ENCODE data around the gene ZBTB7C.

ZBTB7C gene

GRCh38 chr18:48359626-48360025, 49.6 kb downstream of the ZBTB7C start:
- no peak for DNase-seq (ENCODE audit: low read depth, low spot score)
- no peak for TF ChIP-seq CTCF (IDR thresholded peaks at IDR 0.05; ENCODE audit: low read depth, low read length)
- in situ Hi-C loops (cut with HindIII; ENCODE audit: low sequenced_read_pairs): no loop called here
- H3K4me3 ChIP-seq (ENCODE audit: low read depth, low read length): no peak overlapping the region

- no peak for DNase-seq (ENCODE audit: low read depth, low spot score)
- no peak for TF ChIP-seq CTCF (IDR thresholded peaks at IDR 0.05; ENCODE audit: low read depth, low read length)
- in situ Hi-C loops (cut with HindIII; ENCODE audit: low sequenced_read_pairs): no loop called here
- no peak overlapping the region for H3K4me3 ChIP-seq (ENCODE audit: low read depth, low read length)
These were observed 50.3 kb downstream of the ZBTB7C start for GRCh38 chr18:48358868-48359267.

- in situ Hi-C loops (cut with HindIII; ENCODE audit: low sequenced_read_pairs): no loop called here
- no peak overlapping the region for H3K4me3 ChIP-seq (ENCODE audit: low read depth, low read length)
- TF ChIP-seq CTCF (IDR thresholded peaks at IDR 0.05; ENCODE audit: low read depth, low read length): no peak
- DNase-seq (ENCODE audit: low read depth, low spot score): no peak
These were observed 52.1 kb downstream of the ZBTB7C start for GRCh38 chr18:48356909-48357631.

GRCh38 chr18:48356151-48356745, 52.9 kb downstream of the ZBTB7C start:
- no peak for TF ChIP-seq CTCF (IDR thresholded peaks at IDR 0.05; ENCODE audit: low read depth, low read length)
- DNase-seq (ENCODE audit: low read depth, low spot score): no peak
- H3K4me3 ChIP-seq (ENCODE audit: low read depth, low read length): no peak overlapping the region
- in situ Hi-C loops (cut with HindIII; ENCODE audit: low sequenced_read_pairs): no loop called here

- DNase-seq (ENCODE audit: low read depth, low spot score): no peak
- H3K4me3 ChIP-seq (ENCODE audit: low read depth, low read length): no peak overlapping the region
- in situ Hi-C loops (cut with HindIII; ENCODE audit: low sequenced_read_pairs): no loop called here
- no peak for TF ChIP-seq CTCF (IDR thresholded peaks at IDR 0.05; ENCODE audit: low read depth, low read length)
These were observed 53.7 kb downstream of the ZBTB7C start for GRCh38 chr18:48355276-48356115.

GRCh38 chr18:48354746-48355260, 54.4 kb downstream of the ZBTB7C start:
- in situ Hi-C loops (cut with HindIII; ENCODE audit: low sequenced_read_pairs): no loop called here
- no peak for TF ChIP-seq CTCF (IDR thresholded peaks at IDR 0.05; ENCODE audit: low read depth, low read length)

More at GRCh38 chr18:48354746-48355260, 54.4 kb downstream of the ZBTB7C start:
- H3K4me3 ChIP-seq (ENCODE audit: low read depth, low read length): no peak overlapping the region
- DNase-seq (ENCODE audit: low read depth, low spot score): no peak
